ENCODE measurements around the gene ADCY2. TPM values are rescaled to one million over a fixed set of nuclear protein-coding genes. Genes with fewer than 3 reads are reported as not detected.

ADCY2 gene
- total RNA-seq, 4 donors from 2014 or later: 0.19 to 2.7 (median 0.59) TPM; not detected in 1

- no peak for DNase-seq
- intact Hi-C loops (cut with DNase I): no loop called here
Observed at GRCh38 chr5:7529880-7530279, 133.9 kb downstream of the ADCY2 start.

GRCh38 chr5:7533941-7534340 lies 138.0 kb downstream of the ADCY2 start:
- 64 to 73% methylated on average over 1 of the region's 1 CpG for WGBS, 2 donors
- intact Hi-C loops (cut with DNase I): no loop called here
- no peak for DNase-seq
- Histone ChIP-seq H3K36me3 (no peaks in the 10 kb centered on the region), H3K4me1 (no peaks in the 10 kb centered on the region), H3K4me3 (no peak overlapping the region), H3K27me3 (no peaks in the 10 kb centered on the region), H3K27ac (no peak overlapping the region), H3K9me3 (no peaks in the 10 kb centered on the region)
- TF ChIP-seq POLR2A (IDR thresholded peaks at IDR 0.05) (no peak), CTCF (IDR thresholded peaks at IDR 0.05) (no peak)

More at GRCh38 chr5:7529880-7530279, 133.9 kb downstream of the ADCY2 start:
- no peaks in the 10 kb centered on the region for H3K27me3 ChIP-seq
- TF ChIP-seq POLR2A (IDR thresholded peaks at IDR 0.05): no peak
- no peak for TF ChIP-seq CTCF (IDR thresholded peaks at IDR 0.05)
- H3K36me3 ChIP-seq: no peaks in the 10 kb centered on the region
- no peak overlapping the region for H3K27ac ChIP-seq
- no peaks in the 10 kb centered on the region for H3K4me1 ChIP-seq
- H3K9me3 ChIP-seq: no peaks in the 10 kb centered on the region
- H3K4me3 ChIP-seq: no peak overlapping the region

- Histone ChIP-seq H3K4me1 (no peaks in the 10 kb centered on the region), H3K27me3 (no peaks in the 10 kb centered on the region), H3K4me3 (no peak overlapping the region), H3K27ac (no peak overlapping the region), H3K36me3 (no peaks in the 10 kb centered on the region), H3K9me3 (no peaks in the 10 kb centered on the region)
- TF ChIP-seq CTCF (IDR thresholded peaks at IDR 0.05): no peak
- no peak for TF ChIP-seq POLR2A (IDR thresholded peaks at IDR 0.05)
- no peak for DNase-seq
- WGBS, 2 donors: 75 to 78% methylated on average over 3 of the region's 3 CpGs
- intact Hi-C loops (cut with DNase I): no loop called here
Observed at GRCh38 chr5:7534505-7534904, 138.6 kb downstream of the ADCY2 start.

GRCh38 chr5:7537573-7537972 lies 141.6 kb downstream of the ADCY2 start:
- H3K27me3 ChIP-seq: no peaks in the 10 kb centered on the region
- no peak overlapping the region for H3K4me3 ChIP-seq
- 86 to 87% methylated on average over 2 of the region's 2 CpGs for WGBS, 2 donors
- no peaks in the 10 kb centered on the region for H3K4me1 ChIP-seq
- intact Hi-C loops (cut with DNase I): no loop called here
- TF ChIP-seq CTCF (IDR thresholded peaks at IDR 0.05) (no peak), POLR2A (IDR thresholded peaks at IDR 0.05) (no peak)
- no peak overlapping the region for H3K27ac ChIP-seq
- DNase-seq: no peak
- H3K36me3 ChIP-seq: no peaks in the 10 kb centered on the region
- no peaks in the 10 kb centered on the region for H3K9me3 ChIP-seq

- DNase-seq: no peak
- Histone ChIP-seq H3K9me3 (no peaks in the 10 kb centered on the region), H3K27ac (no peak overlapping the region), H3K4me1 (no peaks in the 10 kb centered on the region), H3K4me3 (no peak overlapping the region), H3K27me3 (no peaks in the 10 kb centered on the region), H3K36me3 (no peaks in the 10 kb centered on the region)
- no peak for TF ChIP-seq CTCF (IDR thresholded peaks at IDR 0.05)
- no peak for TF ChIP-seq POLR2A (IDR thresholded peaks at IDR 0.05)
- intact Hi-C loops (cut with DNase I): no loop called here
- WGBS, 2 donors: 81 to 87% methylated on average over 5 of the region's 5 CpGs
Observed at GRCh38 chr5:7539571-7539970, 143.6 kb downstream of the ADCY2 start.

All from esophagus squamous epithelium (tissue), 5 donors.